Measurements from ENCODE around the gene TPM3.
"Not testable (repeated sequence)": the region's sequence is repeated elsewhere in the genome, so short reads cannot be mapped to it uniquely, and the experiment has no call there.

TPM3 gene

GRCh38 chr1:154205778-154206177 is 13.9 kb upstream of the TPM3 start:
- DNase-seq = not testable (repeated sequence)

GRCh38 chr1:154199563-154199879 is 7.6 kb upstream of the TPM3 start:
- DNase-seq = no peak

DNA sequence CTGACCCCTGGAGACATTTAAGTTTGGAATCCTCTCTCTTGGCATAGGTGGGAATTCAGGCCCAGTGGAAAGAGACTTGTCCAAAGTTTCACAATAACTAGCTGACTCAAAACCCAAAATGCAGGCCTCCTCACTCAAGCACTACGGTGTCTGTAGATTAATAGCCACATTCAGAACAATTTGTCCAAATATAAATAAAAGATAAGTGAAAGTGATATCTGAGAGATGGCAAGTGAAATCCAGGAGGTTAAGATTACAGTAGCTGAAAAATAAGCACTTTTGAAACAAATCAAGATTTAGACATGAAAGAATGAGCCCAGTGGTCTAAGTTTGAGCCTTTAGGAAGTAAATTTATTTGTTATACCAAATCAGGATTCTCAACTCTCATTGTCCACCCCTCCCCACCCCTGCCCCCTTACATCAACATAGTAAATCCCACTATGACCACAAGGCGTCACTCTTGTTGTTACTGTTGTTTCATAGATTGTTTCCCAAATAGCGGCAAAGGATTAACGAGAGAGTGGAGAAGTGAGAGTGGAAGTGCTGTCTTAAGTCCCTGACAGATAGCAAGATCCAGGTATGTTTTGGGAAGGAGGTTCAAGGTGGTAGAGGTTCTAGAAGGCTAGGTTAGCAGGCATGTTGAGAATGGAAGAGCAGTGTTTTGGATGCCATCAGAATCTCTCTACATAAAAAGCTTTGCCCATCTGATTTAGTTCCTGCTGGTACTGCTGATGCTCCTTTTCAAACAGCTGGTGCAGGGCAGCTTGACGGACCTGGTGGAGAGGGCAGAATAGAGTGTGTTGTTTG is 7.1 kb upstream of the TPM3 start:
- DNase-seq = peak; percentile 29

DNA sequence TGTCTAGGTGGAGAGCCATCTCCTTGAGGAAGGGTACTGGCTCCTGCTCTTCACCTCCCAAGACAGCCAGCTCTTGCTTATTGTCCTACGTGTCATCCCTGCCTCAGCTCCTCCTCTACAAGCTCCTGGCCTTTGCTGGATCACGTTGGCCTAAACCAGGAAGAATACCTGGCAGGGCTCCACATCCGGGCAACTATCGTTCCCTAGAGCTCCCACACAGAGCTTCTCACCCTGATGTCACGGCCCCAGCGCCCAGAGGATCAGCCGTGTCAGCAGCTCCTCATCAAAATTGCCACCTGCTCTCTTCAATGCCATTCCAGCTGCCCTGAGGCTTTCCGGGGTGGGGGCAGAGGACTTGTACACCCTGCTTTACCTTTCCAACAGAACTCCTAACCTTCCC is 1.9 kb upstream of the TPM3 start:
- no peak for DNase-seq

DNA sequence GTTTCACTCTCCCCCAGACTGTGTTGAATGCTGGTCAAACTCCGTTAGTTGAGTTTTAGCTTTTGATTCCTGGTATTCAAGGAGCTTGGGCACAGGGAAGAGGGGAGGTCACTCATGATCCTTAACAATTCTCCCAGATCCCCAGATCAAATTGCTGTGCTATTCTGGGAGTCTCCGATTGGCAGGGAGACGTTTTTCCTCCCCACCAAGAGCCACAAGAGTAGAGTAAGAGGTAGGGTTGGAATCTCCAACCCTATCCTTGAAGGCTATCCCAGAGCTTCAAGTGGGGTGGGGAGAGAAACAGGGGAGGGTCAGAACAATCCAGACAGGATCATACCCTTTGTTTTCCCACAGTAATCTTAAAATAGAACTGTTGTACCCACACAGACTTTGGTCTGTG is 576 bp upstream of the TPM3 start:
- DNase-seq = no peak

GRCh38 chr1:154190550-154190949 is 1.4 kb downstream of the TPM3 start:
- DNase-seq = no peak

GRCh38 chr1:154186852-154187501 is 4.9 kb downstream of the TPM3 start:
- no peak for DNase-seq

DNA sequence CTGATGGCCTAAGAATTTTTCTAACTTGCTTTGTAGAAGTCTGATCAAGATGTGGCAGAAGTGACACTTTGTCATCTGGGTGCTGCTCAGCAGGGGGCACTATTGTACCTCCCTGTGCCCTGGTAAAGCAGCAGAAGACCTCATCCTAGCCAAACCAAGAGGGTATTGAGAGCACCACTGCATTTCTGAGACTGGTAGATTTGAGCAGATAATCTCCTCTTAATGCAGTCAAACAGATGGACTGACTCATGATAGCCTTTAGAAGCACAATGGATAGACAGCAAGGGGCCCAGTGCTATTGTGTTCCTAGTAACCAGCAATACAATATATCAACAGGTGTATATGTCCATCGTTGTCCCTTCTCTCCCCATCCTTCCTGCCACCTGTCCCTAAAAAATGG is 5.7 kb downstream of the TPM3 start:
- DNase-seq = peak; percentile 55

- DNase-seq = peak; percentile 99
These were observed 8.6 kb downstream of the TPM3 start for GRCh38 chr1:154183046-154183915.

GRCh38 chr1:154182344-154183045 is 9.4 kb downstream of the TPM3 start:
- DNase-seq = peak; percentile 23

- no peak for DNase-seq
These were observed 10.0 kb downstream of the TPM3 start for GRCh38 chr1:154181944-154182343.

DNA sequence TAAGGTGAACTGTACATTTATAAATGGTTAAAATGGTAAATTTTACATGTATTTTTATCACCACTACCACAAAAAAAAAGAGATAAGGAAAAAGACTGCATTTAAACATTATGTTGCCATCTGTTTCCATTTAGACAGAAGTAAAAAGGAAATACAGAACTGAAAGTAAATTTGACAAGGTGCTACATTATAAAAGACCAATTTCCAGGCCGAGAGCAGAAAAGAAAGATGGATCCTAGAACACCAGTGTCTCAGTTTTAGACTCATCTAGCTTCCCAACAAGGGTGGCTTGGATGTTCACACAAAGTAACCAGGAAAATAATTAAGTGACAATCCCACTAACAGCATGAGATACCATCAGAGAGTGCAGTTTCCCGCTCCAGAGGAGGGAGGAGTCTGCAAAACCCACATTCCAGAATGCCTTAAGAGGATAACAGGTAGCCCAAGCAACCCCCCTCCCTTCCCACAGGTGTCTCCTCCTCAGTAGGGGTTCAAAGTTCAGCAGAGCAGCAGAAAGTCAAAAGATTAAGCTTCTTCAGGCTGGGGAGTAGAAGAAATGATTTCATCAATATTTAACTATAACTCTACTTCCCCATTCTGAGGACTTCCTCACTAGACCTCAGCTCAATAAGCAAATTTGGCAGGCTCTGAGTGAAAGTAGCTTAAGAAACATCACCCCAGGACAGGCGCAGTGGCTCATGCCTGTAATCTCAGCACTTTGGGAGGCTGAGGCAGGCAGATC is 11.8 kb downstream of the TPM3 start:
- DNase-seq = no peak

- no peak for DNase-seq
These were observed 12.7 kb downstream of the TPM3 start for GRCh38 chr1:154178911-154179811.

GRCh38 chr1:154178013-154178412 is 13.9 kb downstream of the TPM3 start:
- DNase-seq = no peak

- no peak for DNase-seq
These were observed 15.6 kb downstream of the TPM3 start for GRCh38 chr1:154176337-154176736.

- no peak for DNase-seq
These were observed 17.2 kb downstream of the TPM3 start for GRCh38 chr1:154174654-154175053.

DNA sequence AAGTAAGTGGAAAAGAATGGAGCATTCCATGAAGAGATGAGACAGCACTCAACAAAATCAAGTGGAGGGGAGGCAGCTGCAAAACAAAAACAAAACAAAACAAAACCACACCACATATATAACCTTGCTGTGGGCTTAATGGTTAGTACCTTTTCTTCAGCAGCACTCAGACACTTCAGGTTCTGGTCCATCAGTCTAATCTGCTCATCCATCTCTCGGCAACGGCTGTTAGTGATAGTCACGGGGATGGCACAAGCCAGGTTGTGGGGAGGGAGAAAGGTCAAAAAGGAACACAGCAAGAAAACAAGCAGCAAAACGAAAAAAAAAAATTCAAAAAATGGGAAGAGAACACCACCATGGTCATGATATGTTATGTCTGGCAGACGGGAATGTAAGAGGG is 20.0 kb downstream of the TPM3 start:
- DNase-seq = no peak

- DNase-seq = no peak
These were observed 20.7 kb downstream of the TPM3 start for GRCh38 chr1:154171223-154171583.

- DNase-seq = no peak
These were observed 21.2 kb downstream of the TPM3 start for GRCh38 chr1:154170547-154171222.

DNA sequence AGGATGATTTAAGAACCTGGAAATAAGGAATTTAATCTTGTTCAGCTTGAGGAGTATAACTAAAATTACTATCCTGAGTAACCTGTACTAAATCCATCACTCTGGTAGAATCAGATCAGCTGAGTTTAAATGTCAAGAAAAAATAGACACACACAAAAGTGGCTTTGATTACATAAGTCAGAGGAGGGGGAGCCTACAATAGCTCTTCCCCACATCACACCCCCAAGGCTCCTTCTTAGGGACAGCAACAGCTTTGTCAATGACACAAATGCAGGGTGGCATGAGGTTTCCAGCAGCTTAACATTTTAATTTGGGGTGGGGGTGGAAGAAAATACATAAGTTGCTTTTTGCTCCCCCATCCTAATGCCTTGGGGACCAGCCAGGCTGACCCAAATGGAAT is 24.4 kb downstream of the TPM3 start:
- DNase-seq = no peak

- DNase-seq = no peak
These were observed 25.7 kb downstream of the TPM3 start for GRCh38 chr1:154166207-154166606.

All from COR-L47 (cell line).